Activated CD8-positive, alpha-beta memory T cell treated with anti-CD3 and anti-CD28 coated beads, Interleukin-2, amount 50 U/mL, for 24 hours (primary cell): ENCODE results near the gene UROC1.

Experiments used
- DNase-seq: peaks from one replicate; pipeline ENCODE4 v3.0.0-alpha.2; 2020; ENCODE audit errors: extremely low read depth

Gene UROC1

GRCh38 chr3:126478581-126479310, 38.8 kb downstream of the UROC1 start:
- no peak for DNase-seq

DNA sequence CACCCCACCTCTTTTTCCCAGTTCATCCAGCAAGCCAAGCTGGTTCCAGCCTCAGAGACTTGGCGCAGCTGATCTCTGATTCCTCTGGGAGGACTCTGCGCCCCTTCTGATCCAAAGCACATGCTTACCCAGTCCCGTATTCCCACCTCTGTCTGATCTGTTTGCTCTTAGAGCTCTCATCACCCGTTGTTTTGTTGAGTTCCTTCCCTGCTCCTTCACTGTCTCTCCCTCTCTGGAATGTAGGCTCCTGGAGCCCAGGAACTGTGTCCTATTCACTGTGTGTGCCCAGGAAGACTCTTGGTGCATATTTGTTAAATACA, 40.6 kb downstream of the UROC1 start:
- no peak for DNase-seq

- DNase-seq = no peak
These were observed 41.2 kb downstream of the UROC1 start for GRCh38 chr3:126476166-126477060.

- DNase-seq = peak; percentile 70
These were observed 42.0 kb downstream of the UROC1 start, which contains the start of gene ZXDC for GRCh38 chr3:126475413-126476114. TSS of gene ZXDC (minus strand) at chr3:126475891. CDS start at chr3:126475865, 26 bp downstream.

DNA sequence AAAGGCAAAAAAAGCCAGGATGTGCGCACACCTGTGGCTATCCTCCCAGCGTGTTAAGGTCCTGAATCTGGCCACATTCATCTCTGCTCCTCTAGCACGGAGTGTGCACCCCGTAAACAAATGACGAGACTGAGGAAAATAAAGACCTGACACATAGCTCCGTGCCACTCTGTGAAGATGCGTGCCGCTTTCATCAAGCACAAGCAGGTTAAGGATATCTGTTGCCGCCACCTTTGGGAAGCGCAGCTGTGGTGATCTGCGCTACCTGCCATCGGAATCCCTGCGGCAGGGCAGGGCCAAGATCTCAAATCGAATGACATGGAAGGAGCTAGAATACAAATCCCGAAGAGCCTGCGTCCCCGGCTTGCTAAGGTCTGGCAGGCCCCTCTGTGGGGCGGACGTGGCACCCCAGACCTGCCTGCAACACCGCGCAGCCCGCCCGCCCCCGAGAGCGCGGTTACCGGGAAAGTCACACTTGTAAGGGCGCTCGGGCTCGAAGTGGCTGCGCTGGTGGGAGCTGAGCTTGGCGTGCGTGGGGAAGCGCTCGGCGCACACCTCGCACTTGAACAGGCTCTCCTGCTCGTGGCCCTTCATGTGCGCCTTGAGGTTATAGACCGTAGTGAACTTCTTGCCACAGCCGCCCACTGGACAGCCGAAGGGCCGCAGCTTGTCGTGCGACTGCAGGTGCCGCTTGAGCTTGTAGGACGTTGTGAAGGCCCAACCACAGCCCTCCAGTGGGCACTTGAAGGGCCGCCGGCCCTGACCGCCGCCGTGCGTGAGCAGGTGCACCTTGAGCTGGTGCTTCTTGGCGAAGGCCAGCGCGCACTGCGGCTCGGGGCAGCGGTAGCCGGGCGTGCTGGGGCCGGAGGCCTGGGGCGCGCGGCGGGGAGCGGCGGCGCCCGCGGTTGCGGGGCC, 42.8 kb downstream of the UROC1 start:
- no peak for DNase-seq

DNA sequence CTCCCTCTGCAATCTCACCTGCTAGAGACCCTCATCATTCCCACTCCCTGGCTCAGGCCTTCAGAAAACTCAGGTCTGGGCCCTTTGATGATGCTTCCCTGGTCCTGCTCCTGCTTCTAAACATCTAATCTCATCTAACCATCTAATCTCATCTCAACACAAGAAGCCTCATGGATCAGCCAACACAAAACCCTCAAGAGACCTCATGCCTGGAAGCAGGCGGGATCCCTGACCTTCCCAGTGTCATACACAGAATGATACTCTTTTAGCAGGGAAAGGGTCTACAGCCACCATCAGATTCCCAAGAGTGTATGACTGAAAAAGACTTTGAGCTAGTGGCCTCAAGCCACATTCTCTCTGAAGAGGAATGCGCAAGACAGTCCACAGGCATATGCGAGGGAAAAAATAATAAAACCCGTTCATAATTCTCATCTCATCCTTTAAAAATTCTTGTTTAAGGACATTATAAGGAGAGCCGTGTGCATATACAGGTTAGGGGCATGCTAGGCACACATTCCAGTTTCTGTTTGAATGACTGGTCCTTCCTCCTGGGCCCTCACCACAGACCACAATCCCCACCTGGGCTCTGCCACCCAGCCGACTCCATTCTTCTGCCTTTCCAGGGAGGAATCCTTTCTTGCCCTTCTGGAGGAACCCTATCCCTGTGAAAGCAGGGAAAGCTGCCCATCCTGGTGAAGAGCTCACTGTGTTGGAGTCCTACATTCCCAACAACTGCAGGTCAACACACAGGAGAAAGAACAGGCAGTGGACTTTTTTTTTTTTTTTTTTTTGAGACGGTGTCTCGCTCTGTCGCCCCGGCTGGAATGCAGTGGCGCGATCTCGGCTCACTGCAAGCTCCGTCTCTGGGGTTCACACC, 44.0 kb downstream of the UROC1 start:
- DNase-seq = no peak

DNA sequence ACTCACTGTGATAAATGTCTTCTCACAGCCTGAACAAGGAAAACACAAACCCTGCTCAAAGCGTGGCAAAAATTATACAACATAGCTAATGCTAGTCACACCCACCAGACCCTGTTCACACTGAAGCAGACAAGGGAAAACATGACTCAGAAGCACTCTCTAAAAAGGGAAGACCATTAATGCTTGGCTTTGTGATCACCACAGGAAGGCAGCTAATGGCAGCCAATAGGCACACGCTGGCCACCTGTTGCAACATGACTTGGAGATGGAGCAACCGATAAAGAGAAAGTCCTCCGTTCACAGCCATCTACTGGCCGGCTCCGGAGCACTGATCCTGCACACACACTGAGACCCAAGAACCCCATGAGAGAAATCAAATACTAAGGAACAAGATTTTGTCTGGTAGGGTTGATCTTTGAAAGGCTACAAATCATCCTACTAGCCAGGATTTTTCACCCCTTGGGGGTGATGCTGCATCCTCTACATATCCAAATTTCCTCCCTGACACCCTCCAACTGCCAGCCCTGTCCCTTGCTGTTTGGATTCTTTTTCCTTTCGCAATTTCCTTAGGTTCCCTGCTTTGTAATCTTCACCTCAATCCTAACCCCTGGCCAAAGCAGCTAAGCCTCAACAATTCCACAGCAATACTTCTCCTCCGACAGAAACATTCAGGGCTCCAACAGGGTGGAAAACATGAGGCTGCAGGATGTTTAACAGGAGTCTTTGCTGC, 45.1 kb downstream of the UROC1 start:
- no peak for DNase-seq

- no peak for DNase-seq
These were observed 48.1 kb downstream of the UROC1 start for GRCh38 chr3:126469479-126469878.

DNA sequence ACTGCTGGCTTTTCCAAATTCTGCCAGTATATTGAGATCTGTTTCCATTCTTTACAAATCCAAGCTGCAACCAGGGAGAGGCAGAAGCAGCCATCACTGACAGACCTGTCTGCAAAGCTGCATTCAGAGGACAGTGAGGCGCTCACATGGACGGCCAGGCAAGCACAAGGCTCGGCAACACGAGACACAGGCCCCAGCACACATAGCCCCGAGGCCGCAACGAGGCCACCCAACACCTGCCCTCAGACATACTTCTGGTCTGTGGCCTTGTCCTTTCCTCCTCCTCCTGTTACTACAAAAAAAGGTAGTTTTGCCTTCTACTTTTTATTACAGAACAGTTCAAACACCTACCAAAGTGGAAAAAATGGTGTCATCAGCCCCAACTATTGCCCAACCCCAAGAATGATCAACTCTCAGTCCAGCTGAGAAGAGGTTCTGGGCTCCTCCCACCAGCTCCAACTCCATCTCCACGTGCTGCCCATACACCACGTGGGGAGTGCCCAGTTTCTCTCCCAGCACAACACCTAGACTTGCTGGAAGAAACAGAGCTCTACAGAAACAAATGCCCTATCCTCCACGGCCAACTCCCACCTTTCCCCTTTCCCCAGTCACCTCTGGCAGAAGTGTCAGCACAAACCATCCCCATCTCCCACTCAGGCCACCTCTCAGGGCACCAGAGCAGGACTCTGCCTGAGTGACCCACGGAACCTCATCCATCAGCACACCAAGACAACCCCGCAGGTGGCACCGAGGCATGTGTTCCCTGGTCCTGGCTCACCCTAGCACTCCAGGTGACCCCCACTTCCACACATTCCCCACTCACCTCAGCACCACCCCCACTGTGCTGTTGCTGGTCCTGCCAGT, 49.3 kb downstream of the UROC1 start:
- DNase-seq = no peak

- DNase-seq = no peak
These were observed 50.0 kb downstream of the UROC1 start for GRCh38 chr3:126467611-126467955.

GRCh38 chr3:126466886-126467610, 50.5 kb downstream of the UROC1 start:
- no peak for DNase-seq

- no peak for DNase-seq
These were observed 51.5 kb downstream of the UROC1 start for GRCh38 chr3:126465928-126466544.

DNA sequence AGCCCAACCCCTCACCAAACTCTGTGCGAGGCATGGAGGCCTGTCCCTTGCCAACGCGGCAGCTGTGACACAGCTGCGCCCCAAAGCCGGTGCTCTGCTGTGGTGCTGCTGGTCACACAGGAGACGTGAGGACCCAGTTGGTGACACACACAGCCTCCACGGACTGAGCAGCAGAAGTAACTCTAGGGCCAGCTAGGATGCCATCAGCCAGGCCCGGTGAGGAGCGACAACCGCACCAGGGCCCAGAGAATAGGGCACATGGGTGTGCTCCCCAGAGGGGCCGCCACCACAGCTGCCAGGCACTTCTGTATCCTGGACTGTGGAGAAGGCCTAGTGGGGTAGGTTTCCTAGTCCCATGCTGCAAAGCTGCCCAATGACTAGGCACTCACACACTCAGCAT, 52.6 kb downstream of the UROC1 start:
- no peak for DNase-seq

GRCh38 chr3:126464494-126464893, 53.1 kb downstream of the UROC1 start:
- DNase-seq = no peak

DNA sequence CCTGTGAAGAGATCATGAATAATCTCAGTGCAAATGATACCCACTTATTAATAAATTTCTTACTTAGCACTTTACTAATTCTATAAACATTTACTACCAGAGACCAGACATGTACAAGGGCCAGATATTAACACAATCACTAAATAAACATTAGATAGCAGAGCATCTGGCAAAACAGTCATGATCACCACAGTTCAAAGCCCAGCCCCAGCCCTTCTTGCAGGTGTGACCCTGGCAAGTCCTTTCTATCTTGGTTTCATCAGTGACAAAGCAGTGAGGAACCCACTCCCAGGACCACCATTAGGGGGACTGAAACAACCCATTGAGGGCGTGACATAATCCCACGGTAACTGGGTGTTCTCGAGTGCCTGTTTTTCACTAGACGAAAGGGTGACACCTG, 53.5 kb downstream of the UROC1 start:
- no peak for DNase-seq

- DNase-seq = no peak
These were observed 54.1 kb downstream of the UROC1 start for GRCh38 chr3:126463521-126463920.

DNA sequence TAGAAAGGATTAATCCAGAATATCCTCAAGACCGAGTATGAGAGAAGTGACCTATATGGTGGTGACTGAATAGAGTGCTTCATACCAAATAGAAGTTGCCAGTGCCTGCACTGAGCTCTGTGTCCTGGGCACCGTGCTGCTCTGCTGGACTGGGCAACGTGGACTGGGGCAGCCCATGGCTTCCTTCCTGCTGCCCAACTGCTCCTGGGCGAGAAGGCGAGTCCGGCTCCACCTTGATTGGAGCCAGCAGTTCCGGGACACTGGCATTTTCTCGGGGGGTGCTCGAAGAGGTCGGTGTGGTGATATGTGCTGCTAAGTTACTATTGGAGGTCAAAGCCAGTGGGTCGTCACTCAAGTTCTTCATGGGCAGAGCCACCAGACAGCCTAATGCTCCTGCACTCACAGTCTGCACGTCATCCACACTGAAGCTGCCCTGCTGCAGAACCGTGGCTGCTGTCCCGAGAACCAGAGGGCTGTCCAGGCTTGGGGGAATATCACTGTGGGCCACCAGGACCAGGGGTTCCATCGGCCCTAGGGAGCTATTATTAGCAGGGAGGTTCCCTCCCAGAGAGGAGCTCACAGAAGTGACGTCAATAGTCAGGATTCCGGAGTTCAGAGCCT, 56.0 kb downstream of the UROC1 start:
- DNase-seq = no peak
